ENCODE measurements around the gene ZBED4. TPM values are rescaled to one million over a fixed set of nuclear protein-coding genes. Genes with fewer than 3 reads are reported as not detected.
A peak's percentile ranks its signal among the peaks of the same experiment; 100 is the strongest.

The ZBED4 gene
- total RNA-seq, 2 experiments from 2014 or later, result 14.8 to 15.0 TPM

- H3K27ac Mint-ChIP-seq, result peak overlapping the region; percentile 97
- Histone ChIP-seq H3K4me1 (ENCODE audit: insufficient read depth, low read length) (peaks cover 77% of the 10 kb centered on the region), H3K9me3 (ENCODE audit: control insufficient read depth in 1 of 2, insufficient read depth in 1 of 2, low read length in 2 of 2) (no peaks in the 10 kb centered on the region), H3K4me3 (ENCODE audit: low read length) (no peak overlapping the region), H3K36me3 (ENCODE audit: insufficient read depth, low read length) (peaks cover 62% of the 10 kb centered on the region), H3K27me3 (ENCODE audit: control insufficient read depth in 1 of 2, insufficient read depth in 2 of 2, low read length in 2 of 2) (no peaks in the 10 kb centered on the region), H3K27ac (ENCODE audit: low read depth in 1 of 2, low read length in 2 of 2) (no peak overlapping the region)
- CTCF ChIA-PET, result no interaction called here
- POLR2A ChIA-PET, result interaction anchor here (0.8 kb wide), 1 partner anchor 140 kb away, joined by 3 read pairs; no protein-coding TSS in a partner anchor
- no peaks in the 10 kb centered on the region for H3K27me3 Mint-ChIP-seq
- ATAC-seq (ENCODE audit: poor library complexity), result no peak
- H3K4me1 Mint-ChIP-seq (ENCODE audit: low read depth), result peaks cover 47% of the 10 kb centered on the region
- peak in 1 of 14 experiments; percentile 23 for DNase-seq
- peak overlapping the region; percentile 98 for H3K4me3 Mint-ChIP-seq
- TF ChIP-seq CTCF (IDR thresholded peaks at IDR 0.05), result no peak
- intact Hi-C loops (cut with DNase I, micrococcal nuclease), result no loop called here
- peaks cover 75% of the 10 kb centered on the region for H3K36me3 Mint-ChIP-seq (ENCODE audit: low read depth)
- H3K9me3 Mint-ChIP-seq, result no peaks in the 10 kb centered on the region
Measured at GRCh38 chr22:49823289-49824045, 30.2 kb upstream of the ZBED4 start.

- Mint-ChIP-seq H3K27ac (peak overlapping the region; percentile 97), H3K9me3 (no peaks in the 10 kb centered on the region), H3K4me3 (peak overlapping the region; percentile 98), H3K4me1 (ENCODE audit: low read depth) (peaks cover 45% of the 10 kb centered on the region), H3K27me3 (no peaks in the 10 kb centered on the region), H3K36me3 (ENCODE audit: low read depth) (peaks cover 68% of the 10 kb centered on the region)
- ChIA-PET POLR2A (interaction anchor here (0.8 kb wide), 1 partner anchor 139 kb away, joined by 3 read pairs; no protein-coding TSS in a partner anchor), CTCF (no interaction called here)
- H3K36me3 ChIP-seq (ENCODE audit: insufficient read depth, low read length), result peaks cover 56% of the 10 kb centered on the region
- H3K4me3 ChIP-seq (ENCODE audit: low read length), result no peak overlapping the region
- H3K9me3 ChIP-seq (ENCODE audit: control insufficient read depth in 1 of 2, insufficient read depth in 1 of 2, low read length in 2 of 2), result no peaks in the 10 kb centered on the region
- intact Hi-C loops (cut with DNase I, micrococcal nuclease), result no loop called here
- no peak for TF ChIP-seq CTCF (IDR thresholded peaks at IDR 0.05)
- H3K27me3 ChIP-seq (ENCODE audit: control insufficient read depth in 1 of 2, insufficient read depth in 2 of 2, low read length in 2 of 2), result no peaks in the 10 kb centered on the region
- peaks cover 83% of the 10 kb centered on the region for H3K4me1 ChIP-seq (ENCODE audit: insufficient read depth, low read length)
- no peak overlapping the region for H3K27ac ChIP-seq (ENCODE audit: low read depth in 1 of 2, low read length in 2 of 2)
- DNase-seq, result peak in 1 of 14 experiments; percentile 9
- ATAC-seq (ENCODE audit: poor library complexity), result no peak
Measured at GRCh38 chr22:49824185-49824925, 29.3 kb upstream of the ZBED4 start.

GRCh38 chr22:49824936-49825335 is 28.7 kb upstream of the ZBED4 start:
- Histone ChIP-seq H3K4me3 (ENCODE audit: low read length) (no peak overlapping the region), H3K4me1 (ENCODE audit: insufficient read depth, low read length) (peaks cover 85% of the 10 kb centered on the region), H3K9me3 (ENCODE audit: control insufficient read depth in 1 of 2, insufficient read depth in 1 of 2, low read length in 2 of 2) (no peaks in the 10 kb centered on the region), H3K36me3 (ENCODE audit: insufficient read depth, low read length) (peaks cover 56% of the 10 kb centered on the region), H3K27me3 (ENCODE audit: control insufficient read depth in 1 of 2, insufficient read depth in 2 of 2, low read length in 2 of 2) (no peaks in the 10 kb centered on the region), H3K27ac (ENCODE audit: low read depth in 1 of 2, low read length in 2 of 2) (no peak overlapping the region)
- CTCF ChIA-PET, result no interaction called here
- H3K4me3 Mint-ChIP-seq, result peak overlapping the region; percentile 98
- DNase-seq, result peak in 1 of 14 experiments; percentile 17
- POLR2A ChIA-PET, result interaction anchor here (1.7 kb wide), 1 partner anchor 31 kb away, joined by 7 read pairs; no protein-coding TSS in a partner anchor
- H3K36me3 Mint-ChIP-seq (ENCODE audit: low read depth), result peaks cover 70% of the 10 kb centered on the region
- intact Hi-C loops (cut with DNase I, micrococcal nuclease), result loop anchor here (5.0 kb wide), 3 partner anchors 38 to 92 kb away; partner anchors contain the start of genes ALG12 (in 2 of the 2) and CRELD2 (in 2 of the 2)
- ATAC-seq (ENCODE audit: poor library complexity), result no peak
- H3K27me3 Mint-ChIP-seq, result no peaks in the 10 kb centered on the region
- H3K27ac Mint-ChIP-seq, result peak overlapping the region; percentile 97
- no peaks in the 10 kb centered on the region for H3K9me3 Mint-ChIP-seq
- H3K4me1 Mint-ChIP-seq (ENCODE audit: low read depth), result peaks cover 51% of the 10 kb centered on the region
- no peak for TF ChIP-seq CTCF (IDR thresholded peaks at IDR 0.05)
